GM19463 (cell line): ENCODE results near the gene MAGEA8.
A peak's percentile ranks its signal among the peaks of the same experiment; 100 is the strongest.
"Not testable (repeated sequence)": the region's sequence is repeated elsewhere in the genome, so short reads cannot be mapped to it uniquely, and the experiment has no call there.

Experiments used
- ATAC-seq: cut with Tn5 transposase; IDR thresholded peaks from one replicate; pipeline ENCODE4 v1.9.1; 2021; ENCODE audit warnings: mild to moderate bottlenecking, moderate library complexity; ENCODE audit not compliant: unreplicated experiment

The MAGEA8 gene

DNA sequence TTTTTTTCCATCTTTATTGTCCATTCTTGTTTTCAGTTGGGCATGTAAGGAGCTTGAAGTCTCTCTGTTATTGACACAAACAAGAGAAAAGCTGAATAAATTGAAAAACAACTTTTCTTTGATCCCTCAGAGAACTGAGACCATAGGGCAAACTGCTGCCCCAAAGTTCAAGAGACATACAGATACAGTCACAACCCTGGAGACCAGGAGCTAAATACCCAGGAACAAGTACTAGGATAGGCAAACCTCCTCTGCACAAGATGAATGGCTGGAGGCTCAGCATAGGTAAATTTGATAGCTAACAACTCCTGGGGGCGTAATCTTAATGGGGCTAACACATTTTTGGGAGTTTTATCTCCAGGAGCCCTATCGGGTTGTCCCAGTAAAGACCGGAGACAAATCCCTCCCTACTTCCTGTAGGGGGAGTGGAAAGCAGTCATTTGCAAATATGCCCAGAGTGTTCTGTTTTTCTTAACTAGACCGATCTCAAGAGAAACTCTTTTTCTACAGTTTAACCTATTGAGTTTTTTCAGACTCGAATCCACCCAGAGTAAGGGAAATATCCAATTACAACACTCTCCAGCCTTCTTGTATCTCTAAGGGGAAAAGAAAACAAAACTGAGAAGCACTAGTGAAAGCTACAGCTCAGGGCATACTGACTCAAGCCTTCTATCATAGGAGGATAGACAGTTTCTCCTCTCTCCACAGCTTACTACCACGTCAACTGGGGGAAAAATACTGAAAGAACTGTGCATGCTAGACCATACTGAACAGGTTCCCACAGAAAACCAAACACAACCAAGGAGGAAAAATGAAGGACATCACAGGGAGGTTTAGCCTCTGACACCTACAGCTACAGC, 23.1 kb downstream of the MAGEA8 start:
- ATAC-seq = peak; percentile 66

DNA sequence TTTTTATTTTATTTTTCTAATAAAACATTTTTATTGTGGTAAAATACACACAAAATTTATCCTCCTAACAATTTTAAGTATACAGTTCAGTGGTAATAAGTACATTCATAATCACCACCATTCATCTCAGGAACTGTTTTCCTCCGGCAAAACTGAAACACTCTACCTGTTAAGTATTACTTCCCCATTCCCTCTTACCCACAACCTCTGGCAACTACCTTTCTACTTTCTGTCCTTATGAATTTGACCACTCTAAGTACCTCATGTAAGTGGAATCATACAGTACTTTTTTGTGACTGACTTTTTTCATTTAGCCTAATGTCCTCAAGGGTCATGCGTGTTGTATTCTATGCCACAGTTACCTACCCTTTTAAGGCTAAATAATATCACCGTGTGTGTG, 27.3 kb downstream of the MAGEA8 start:
- peak; percentile 61 for ATAC-seq

DNA sequence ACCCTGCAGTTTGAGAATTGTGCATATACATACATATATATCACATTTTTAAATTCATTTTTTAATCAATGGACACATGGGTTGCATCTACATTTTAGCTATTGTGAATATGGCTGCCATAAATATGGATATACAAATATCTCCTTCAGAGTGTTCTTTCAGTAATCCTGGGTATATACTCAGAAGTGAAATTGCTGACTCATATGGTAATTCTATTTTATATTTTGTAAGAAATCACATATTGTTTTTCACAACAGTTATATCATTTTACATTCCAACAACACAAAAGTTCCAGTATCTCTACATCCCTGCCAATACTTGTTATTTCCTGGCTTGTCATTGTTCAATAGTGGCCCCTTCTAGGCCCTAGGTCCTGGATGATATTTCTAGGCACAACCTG, 27.7 kb downstream of the MAGEA8 start:
- no peak for ATAC-seq

DNA sequence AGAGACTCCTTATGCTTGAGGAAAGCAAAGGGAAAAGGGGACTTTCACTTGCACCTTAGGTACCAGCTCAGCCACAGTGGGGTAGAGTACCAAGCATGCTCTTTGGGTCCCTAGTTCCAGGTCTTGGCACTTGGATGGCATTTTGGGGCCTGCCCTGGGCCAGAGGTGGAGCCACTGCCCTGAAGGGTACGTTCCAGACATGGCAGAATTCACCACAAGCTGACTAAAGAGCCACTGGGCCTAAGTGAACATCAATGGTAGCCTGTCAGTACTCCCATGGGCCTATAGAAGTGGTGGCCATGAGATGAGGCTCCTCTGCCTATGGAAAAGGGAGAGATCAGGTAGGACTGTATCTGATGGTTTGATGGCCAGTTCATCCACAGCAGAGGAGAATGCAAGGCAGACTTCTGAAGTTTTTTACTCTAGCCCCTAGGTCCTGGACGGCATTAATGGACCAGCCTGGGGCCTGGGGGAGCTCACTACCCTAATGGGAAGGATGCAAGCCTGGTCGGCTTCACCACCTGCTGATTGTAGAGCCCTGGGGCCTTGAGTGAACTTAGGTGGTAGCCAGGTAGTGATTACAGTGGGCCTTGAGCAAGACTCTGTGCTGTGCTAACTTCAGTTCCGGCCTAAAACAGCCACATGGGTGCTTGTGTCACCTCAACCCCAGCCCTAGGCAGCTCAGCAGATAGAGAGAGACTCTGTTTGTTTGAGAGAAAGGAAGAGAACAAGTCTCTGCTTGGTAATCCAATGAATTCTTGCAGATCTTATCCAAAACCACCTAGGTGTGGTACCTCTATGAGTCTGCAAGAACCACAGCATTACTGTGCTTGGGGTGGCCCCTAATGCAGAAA, 28.6 kb downstream of the MAGEA8 start:
- no peak for ATAC-seq

DNA sequence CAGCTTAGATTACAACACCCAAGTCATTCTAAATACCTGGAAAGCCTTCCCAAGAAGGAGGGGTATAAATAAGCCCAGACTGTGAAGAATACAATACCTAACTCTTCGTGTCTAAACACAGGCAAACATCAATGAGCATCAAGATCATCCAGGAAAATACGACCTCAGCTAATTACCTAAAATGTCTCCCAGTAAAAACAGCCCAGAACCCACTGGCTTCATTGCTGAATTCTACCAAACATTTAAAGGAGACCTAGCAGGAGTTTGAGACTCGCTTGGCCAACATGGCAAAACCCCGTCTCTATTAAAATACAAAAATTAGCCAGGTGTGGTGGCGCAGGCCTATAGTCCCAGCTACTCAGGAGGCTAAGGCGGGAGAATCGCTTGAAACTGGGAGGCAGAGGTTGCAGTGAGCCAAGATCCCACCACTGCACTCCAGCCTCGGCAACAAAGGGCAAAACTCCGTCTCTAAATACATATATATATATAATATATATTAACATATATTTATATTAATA, 29.3 kb downstream of the MAGEA8 start:
- no peak for ATAC-seq

DNA sequence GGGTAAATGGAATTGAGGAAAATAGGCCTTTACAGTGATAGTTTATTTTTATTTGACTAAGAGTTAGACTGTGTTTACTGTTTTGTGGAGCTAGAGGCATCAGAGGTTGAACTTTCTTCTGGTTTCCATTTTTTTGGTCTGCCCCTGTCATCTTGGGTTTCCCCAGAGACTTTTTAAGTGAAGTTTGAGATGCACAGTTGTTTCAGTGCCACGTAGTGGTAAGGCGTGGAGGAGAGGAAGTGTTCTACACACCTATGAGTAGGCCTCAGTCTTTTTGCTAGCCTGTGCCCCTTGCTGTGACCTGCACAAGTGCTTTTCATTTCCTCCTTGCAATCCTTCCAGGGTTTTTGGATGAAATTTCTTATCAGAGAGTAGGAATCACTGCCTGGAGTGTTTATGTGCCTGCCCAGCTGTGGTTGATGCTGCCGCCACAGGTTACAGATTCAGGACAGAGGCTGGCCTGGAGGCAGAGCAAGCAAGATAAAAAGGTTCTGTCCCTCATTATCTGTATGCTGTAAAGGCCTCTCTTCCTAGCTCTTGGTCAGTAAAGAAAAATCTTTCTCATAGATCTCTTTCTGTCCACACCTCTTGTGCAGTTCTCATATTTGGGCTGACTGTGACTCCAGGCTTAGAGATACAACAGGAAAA, 35.9 kb downstream of the MAGEA8 start:
- ATAC-seq = peak; percentile 88

DNA sequence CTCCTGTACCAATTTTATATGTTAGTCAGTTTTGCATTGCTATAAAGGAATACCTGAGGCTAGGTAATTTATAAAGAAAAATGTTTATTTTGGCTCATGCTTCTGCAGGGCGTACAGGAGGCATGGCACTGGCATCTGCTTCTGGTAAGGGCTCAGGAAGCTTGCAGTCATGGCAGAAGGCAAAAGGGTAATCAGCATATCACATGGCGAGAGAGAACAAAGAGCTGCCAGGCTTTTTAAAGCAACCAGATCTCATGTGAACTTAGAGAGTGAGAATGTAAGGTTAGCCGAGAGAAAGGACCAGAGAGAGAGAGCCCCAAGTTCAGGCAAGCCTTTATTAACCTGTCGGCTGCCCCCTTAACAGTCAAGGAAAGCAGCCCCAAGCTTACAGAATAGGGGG, 42.9 kb downstream of the MAGEA8 start:
- ATAC-seq = not testable (repeated sequence)

DNA sequence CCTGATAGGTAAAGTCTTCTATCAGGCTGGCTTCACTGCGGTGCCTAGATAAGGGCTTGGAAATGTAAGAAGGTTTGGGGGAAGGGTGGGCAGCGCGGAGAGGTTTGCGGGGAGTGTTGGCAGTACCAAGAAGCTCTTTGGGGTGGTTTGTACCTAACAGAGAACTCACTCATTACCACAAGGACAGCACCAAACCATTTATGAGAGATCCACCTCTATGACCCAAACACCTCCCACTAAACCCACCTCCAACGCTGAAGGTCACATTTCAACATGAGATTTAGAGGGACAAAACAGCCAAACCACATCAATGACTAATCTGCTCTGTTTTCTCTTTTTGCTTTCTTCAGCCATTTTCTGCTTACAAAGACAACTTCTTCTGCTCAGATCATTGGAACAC, 43.5 kb downstream of the MAGEA8 start:
- ATAC-seq = not testable (repeated sequence)

DNA sequence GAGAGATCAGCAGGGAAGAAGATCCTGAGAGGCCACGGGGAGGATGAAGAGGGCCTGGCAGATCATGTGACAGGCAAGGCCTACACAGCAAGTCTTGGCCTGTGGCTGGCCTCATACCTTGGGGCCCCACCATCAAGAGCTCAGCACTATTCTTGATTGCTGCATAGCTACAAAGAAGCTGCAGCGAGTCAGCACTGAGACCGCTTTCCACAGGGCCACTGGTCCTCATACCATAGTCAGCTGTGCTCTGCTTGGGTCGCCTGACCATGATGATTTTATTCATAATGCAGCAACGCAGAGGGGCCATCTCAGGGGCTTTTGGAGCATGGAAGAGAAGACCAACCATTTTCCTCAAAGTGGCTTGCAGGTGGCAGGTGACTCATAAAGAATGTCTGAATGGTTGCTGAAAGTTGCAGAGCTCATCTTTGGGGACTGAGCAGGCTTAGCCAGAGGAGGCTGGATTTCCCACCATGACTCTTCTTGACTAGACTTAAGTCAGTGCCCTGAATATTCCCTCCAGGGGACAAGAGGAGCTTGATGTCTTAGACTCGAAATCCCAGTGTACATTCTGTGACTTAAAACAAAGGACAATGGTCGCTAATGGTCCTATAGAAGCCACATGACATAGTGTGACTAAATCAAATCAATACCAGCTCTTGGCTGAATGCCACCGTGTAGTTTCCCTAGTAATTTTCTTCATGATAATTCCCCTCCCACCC, 46.4 kb downstream of the MAGEA8 start:
- peak; percentile 44 for ATAC-seq

DNA sequence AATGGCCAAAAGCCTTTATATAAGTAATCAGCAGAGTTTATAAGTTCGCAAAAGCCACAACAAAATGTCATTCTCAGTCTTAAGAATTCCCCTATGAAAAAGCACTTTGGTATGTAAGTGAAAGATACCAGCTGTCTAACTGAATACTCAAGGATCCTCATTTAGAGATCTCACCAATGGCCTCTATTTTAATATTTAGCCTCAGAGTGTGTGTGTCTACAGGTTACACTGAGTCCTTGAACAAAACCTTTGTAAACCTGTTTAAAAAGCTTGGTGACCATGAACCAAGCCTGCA, 46.9 kb downstream of the MAGEA8 start:
- peak; percentile 41 for ATAC-seq

DNA sequence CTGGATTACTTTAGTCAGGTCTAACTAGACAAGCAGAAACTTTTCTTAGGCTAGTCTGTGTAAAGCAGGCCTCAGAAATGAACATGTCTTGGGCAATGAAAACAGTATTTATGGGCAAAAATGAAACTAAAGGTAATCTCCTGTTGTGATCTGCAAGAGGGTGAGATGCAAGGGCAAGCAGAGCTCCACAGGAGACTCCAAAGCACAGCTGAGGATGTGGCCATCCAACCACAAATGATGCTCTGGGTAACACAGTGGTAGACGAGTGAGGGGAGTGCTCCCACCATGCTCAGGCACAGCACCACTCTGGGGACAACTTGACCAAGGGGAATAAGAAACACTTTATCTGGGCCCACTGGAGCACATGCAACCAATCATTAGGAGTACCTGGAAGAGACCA, 47.7 kb downstream of the MAGEA8 start:
- not testable (repeated sequence) for ATAC-seq

DNA sequence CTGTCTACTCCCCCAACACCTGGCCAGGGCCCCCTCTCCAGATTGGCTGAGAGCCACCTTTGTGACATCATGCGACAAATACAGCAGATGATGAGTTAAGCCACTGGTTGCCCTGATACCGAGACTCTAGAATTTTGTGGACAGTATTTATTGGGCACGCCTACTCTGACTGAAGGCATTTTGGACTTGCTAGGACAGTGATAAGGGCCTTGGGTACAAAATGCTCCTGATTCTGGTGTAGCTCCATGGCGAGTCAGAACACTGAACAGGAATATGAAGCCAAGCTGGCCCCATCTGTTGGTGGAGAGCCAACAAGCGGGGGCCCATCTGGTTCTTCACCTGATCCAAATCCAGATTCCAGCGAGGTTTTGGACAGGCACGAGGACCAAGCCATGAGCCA, 48.4 kb downstream of the MAGEA8 start, which contains the start of gene HSFX4:
TSS of gene HSFX4 (plus strand) at position 174 of the 400 bp plus-strand sequence. CDS start at position 246, 72 bp downstream.
- ATAC-seq = not testable (repeated sequence)

DNA sequence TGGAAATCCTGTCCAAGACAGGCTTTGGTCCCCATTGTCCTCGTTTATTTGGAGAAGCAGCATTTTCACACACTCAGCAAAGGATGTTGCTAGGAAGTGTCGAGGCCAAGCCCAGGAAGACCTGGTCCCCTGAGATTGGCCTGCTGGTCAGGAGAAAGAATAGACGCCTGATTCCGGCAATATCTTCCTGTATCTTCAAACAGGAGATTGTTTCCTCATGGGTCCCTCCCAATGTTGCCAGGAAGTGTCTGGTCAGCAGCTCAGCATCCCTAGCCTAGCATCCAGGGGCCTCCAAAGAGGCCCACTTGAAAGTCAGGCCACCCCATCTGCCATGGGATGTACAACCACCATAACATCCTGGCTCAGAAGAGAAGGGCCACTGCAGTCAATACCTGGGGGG, 50.4 kb downstream of the MAGEA8 start:
- ATAC-seq = not testable (repeated sequence)

DNA sequence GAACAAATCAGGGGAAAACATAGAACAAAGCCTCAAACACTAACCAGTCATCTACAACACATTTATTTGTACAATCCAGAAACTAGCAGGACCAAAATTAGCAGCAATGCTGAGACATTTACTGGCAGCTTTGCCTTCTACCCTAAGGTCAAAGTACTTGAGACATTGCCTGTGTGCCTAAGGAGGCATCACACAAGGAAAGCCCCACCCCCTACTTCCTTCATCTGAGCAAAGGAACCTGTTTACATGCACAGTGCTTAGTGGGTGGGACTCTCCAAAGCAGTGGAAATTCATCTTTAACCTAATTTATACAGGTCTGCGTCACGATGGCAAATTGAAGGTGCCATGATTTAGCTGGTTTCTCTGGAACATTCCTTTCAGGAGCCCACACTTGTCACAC, 51.2 kb downstream of the MAGEA8 start:
- not testable (repeated sequence) for ATAC-seq

DNA sequence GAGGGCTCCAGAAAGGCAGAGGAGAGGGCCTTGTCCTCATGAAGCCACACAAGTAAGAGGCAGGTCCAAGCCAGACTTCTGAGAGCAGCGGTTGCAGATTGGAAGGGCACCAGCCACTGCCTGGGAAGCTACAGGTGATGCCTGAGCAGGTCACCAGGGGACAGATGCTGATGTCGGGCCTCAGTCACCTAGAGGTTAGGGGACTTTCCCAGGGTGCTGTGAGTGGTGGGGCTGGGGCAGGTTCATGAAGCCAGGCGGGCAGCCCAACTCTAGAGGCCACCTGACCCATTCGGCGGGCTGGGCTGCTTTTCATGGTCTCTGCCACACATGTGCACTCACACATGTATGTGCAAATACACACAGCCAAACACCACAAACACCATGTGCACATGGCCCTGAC, 52.0 kb downstream of the MAGEA8 start:
- peak; percentile 52 for ATAC-seq

DNA sequence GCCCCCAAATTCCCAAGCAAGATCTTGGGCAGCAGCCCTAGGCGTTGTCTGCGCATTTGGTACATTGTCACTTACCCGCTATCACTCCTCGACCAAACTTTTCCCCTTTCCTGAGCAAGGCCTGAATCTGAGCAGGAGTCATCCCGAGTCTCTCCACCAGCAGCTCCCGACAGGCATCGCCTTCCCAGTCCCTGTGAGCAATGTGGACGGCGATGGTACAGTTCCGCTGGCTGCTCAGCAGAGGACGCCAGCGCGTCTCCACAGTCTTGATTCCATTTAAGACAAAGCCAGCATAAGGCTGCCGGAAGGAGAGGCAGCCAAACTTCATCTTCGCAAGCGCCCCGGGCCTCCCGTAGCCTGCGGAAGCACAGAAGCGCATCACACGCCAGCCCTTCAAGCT, 52.6 kb downstream of the MAGEA8 start:
- not testable (repeated sequence) for ATAC-seq
